K562 (cell line): ENCODE data around the gene TRAF3IP1. TPM values are rescaled to one million over a fixed set of nuclear protein-coding genes. Genes with fewer than 3 reads are reported as not detected.
"Not testable (repeated sequence)": the region's sequence is repeated elsewhere in the genome, so short reads cannot be mapped to it uniquely, and the experiment has no call there.

ENCODE experiments used
- ATAC-seq: fragments of 200-7000 bp; cut with Tn5 transposase; 3 replicates; pipeline ENCODE4 v1.9.1; 2020; ENCODE audit warnings: moderate library complexity
- BruUV-seq: library from RNA; stranded (reverse); fragments of 400-500 nt; replicated peaks from 2 replicates; lab custom pipeline; 2021; lab: Mats Ljungman, UMichigan
- CTCF ChIA-PET: fragments of 300-600 bp; formaldehyde crosslinking; extraction: SDS; loops from one replicate; lab custom pipeline; 2021; ENCODE audit warnings: low intra/inter-chr PET ratio; lab: Yijun Ruan, JAX
- POLR2A ChIA-PET: fragments of 300-600, 350-650 bp; sonication (Branson Sonifier 250); formaldehyde crosslinking; extraction: SDS; loops from one replicate; lab custom pipeline; 2021; ENCODE audit warnings: antibody characterized with exemption, inconsistent platforms; lab: Yijun Ruan, JAX
- DNase-seq, 4 experiments: peaks; one replicate each; pipeline versions ENCODE4 v3.0.0 to v3.0.0-alpha.2; 2011 to 2018; ENCODE audit warnings: low spot score in 3 of 4, mixed read lengths in 3 of 4; ENCODE audit errors: extremely low read depth in 1 of 4
- FAIRE-seq: peaks from 2 replicates; lab custom pipeline; 2011; peaks lifted over from hg19 to GRCh38; lab: Jason Lieb, UNC
- H2AFZ ChIP-seq: 2 replicates; pipeline ENCODE4 v1.6.0; 2011; ENCODE audit warnings: low read depth, low read length, control low read depth, inconsistent platforms
- H3K27ac ChIP-seq: fragments of 200-600 bp; 3 replicates; pipeline ENCODE4 v1.8.0; 2011; ENCODE audit warnings: low read depth, mild to moderate bottlenecking, control low read depth, inconsistent platforms, low read length, moderate library complexity, mixed read lengths; ENCODE audit errors: extremely low read depth
- H3K27me3 ChIP-seq, 2 experiments: fragments of 300-600 bp in 1 of 2; 2 replicates in 1 of 2; 3 replicates in 1 of 2; pipeline versions ENCODE4 v1.6.0 to v1.8.0; 2011; ENCODE audit warnings: inconsistent platforms in 2 of 2, low read length in 2 of 2, mild to moderate bottlenecking in 1 of 2, mixed read lengths in 1 of 2, moderate library complexity in 1 of 2; ENCODE audit not compliant: control insufficient read depth in 2 of 2, insufficient read depth in 2 of 2
- H3K36me3 ChIP-seq: fragments of 300-600 bp; 3 replicates; pipeline ENCODE4 v1.8.0; 2011; ENCODE audit warnings: mild to moderate bottlenecking, low read length, inconsistent platforms; ENCODE audit not compliant: control insufficient read depth, insufficient read depth
- H3K4me1 ChIP-seq, 2 experiments: fragments of 200-600 bp in 1 of 2; replicated peaks in 1 of 2; 2 replicates in 1 of 2; 3 replicates in 1 of 2; pipeline versions ENCODE4 v1.5.1 to v1.8.0; 2011; ENCODE audit warnings: inconsistent platforms in 2 of 2, low read length in 2 of 2, mild to moderate bottlenecking in 1 of 2, mixed read lengths in 1 of 2, moderate library complexity in 1 of 2; ENCODE audit not compliant: control insufficient read depth in 2 of 2, insufficient read depth in 2 of 2
- H3K4me2 ChIP-seq: 2 replicates; pipeline ENCODE4 v1.6.1; 2011; ENCODE audit warnings: low read length, control low read depth, inconsistent platforms, mixed read lengths; ENCODE audit not compliant: insufficient read depth
- H3K4me3 ChIP-seq: fragments of 200-600 bp; sonication (generic), shearing (Covaris generic); 2 replicates; pipeline ENCODE4 v1.5.1; 2016; ENCODE audit warnings: control low read depth, inconsistent platforms
- H3K79me2 ChIP-seq: fragments of 200-600 bp; 3 replicates; pipeline ENCODE4 v1.8.0; 2011; ENCODE audit warnings: low read length, inconsistent platforms; ENCODE audit not compliant: control insufficient read depth, insufficient read depth
- H3K9ac ChIP-seq, 2 experiments: 2 replicates each; pipeline versions ENCODE4 v1.6.0 to v1.6.1; 2011; ENCODE audit warnings: low read depth in 2 of 2, low read length in 2 of 2, control low read depth in 1 of 2, inconsistent platforms in 1 of 2, mild to moderate bottlenecking in 1 of 2, mixed read lengths in 1 of 2; ENCODE audit not compliant: insufficient read depth in 1 of 2
- H3K9me1 ChIP-seq: one replicate; pipeline ENCODE4 v1.6.0; 2011; ENCODE audit warnings: inconsistent platforms, mild to moderate bottlenecking, low read length, moderate library complexity; ENCODE audit not compliant: control insufficient read depth, insufficient read depth
- H3K9me3 ChIP-seq: replicated peaks from 2 replicates; pipeline ENCODE4 v1.5.1; 2011; ENCODE audit warnings: low read depth, low read length, inconsistent platforms; ENCODE audit not compliant: control insufficient read depth, insufficient read depth
- H4K20me1 ChIP-seq: replicated peaks from 2 replicates; pipeline ENCODE4 v1.6.1; 2011; ENCODE audit warnings: low read length, inconsistent platforms, mixed read lengths; ENCODE audit not compliant: control insufficient read depth, insufficient read depth
- BCOR ChIP-seq: fragments of 450-650 bp; IDR thresholded peaks from 2 replicates; pipeline ENCODE4 v1.6.1; 2016
- ELF1 ChIP-seq: fragments of 200-800 bp; sonication (Bioruptor generic); IDR thresholded peaks from 2 replicates; pipeline ENCODE4 v1.6.1; 2016; ENCODE audit warnings: missing genetic modification characterization, missing compliant biosample characterization
- ETV6 ChIP-seq, 3 experiments: fragments of 150-350 bp in 1 of 3; sonication (generic) in 1 of 3; formaldehyde crosslinking in 1 of 3; IDR thresholded peaks; 2 replicates each; pipeline versions ENCODE4 v1.6.1 to v1.8.0; 2014 to 2022; ENCODE audit warnings: borderline replicate concordance in 2 of 3, low read depth in 2 of 3, antibody characterized with exemption in 1 of 3, low read length in 1 of 3, mild to moderate bottlenecking in 1 of 3, missing genetic modification reagents in 1 of 3
- FOXP1 ChIP-seq: sonication (generic); formaldehyde crosslinking; IDR thresholded peaks from 2 replicates; pipeline ENCODE4 v1.8.0; 2022; ENCODE audit warnings: mild to moderate bottlenecking, missing genetic modification reagents
- HMG20A ChIP-seq: fragments of 450-650 bp; formaldehyde crosslinking; conservative IDR thresholded peaks from 2 replicates; pipeline ENCODE4 v1.4.0; 2020; ENCODE audit warnings: mild to moderate bottlenecking, mixed read lengths
- MCM3 ChIP-seq: fragments of 450-650 bp; IDR thresholded peaks from 2 replicates; pipeline ENCODE4 v1.6.1; 2016
- MXI1 ChIP-seq: IDR thresholded peaks from 2 replicates; pipeline ENCODE4 v1.6.1; 2011; ENCODE audit warnings: low read depth, mild to moderate bottlenecking, improper control_type of control experiment, low read length
- NONO ChIP-seq, 2 experiments: fragments of 200-400 bp in 1 of 2; fragments of 450-650 bp in 1 of 2; formaldehyde crosslinking in 1 of 2; IDR thresholded peaks; 2 replicates each; pipeline ENCODE4 v1.6.1; 2017; ENCODE audit warnings: low read depth in 2 of 2, mild to moderate bottlenecking in 2 of 2, moderate library complexity in 2 of 2, low read length in 1 of 2
- PHF21A ChIP-seq: fragments of 450-650 bp; IDR thresholded peaks from 2 replicates; pipeline ENCODE4 v1.6.1; 2017; ENCODE audit warnings: low read depth, borderline replicate concordance
- PHF8 ChIP-seq: fragments of 200-600 bp; sonication (generic); IDR thresholded peaks from 2 replicates; pipeline ENCODE4 v1.6.1; 2012; ENCODE audit warnings: mixed run types, mild to moderate bottlenecking, inconsistent platforms, low read length, moderate library complexity, borderline replicate concordance
- POLR3G ChIP-seq: IDR thresholded peaks from 2 replicates; pipeline ENCODE4 v1.6.1; 2011; ENCODE audit not compliant: insufficient read length, insufficient replicate concordance; ENCODE audit errors: extremely low read depth
- POU5F1 ChIP-seq: fragments of 150-350 bp; IDR thresholded peaks from 2 replicates; pipeline ENCODE4 v1.6.1; 2014; ENCODE audit warnings: borderline replicate concordance, low read length, low read depth, mild to moderate bottlenecking; ENCODE audit not compliant: partially characterized antibody
- PTTG1 ChIP-seq: fragments of 450-650 bp; IDR thresholded peaks from 2 replicates; pipeline ENCODE4 v1.6.1; 2016; ENCODE audit warnings: low read depth, mild to moderate bottlenecking, missing genetic modification characterization, missing compliant biosample characterization
- U2AF1 ChIP-seq: fragments of 200-400 bp; formaldehyde crosslinking; optimal IDR thresholded peaks from 2 replicates; pipeline ENCODE3; 2017; ENCODE audit warnings: mild to moderate bottlenecking, low read depth, low read length, moderate library complexity
- ZNF133 ChIP-seq: fragments of 250-450 bp; sonication (Bioruptor Pico); IDR thresholded peaks from 2 replicates; pipeline ENCODE4 v1.4.0; 2020; ENCODE audit warnings: mild to moderate bottlenecking
- ZNF146 ChIP-seq: IDR thresholded peaks from one replicate; pipeline ENCODE4 v1.6.1; 2018; ENCODE audit warnings: missing compliant biosample characterization; ENCODE audit not compliant: unreplicated experiment
- ZNF24 ChIP-seq: fragments of 450-650 bp; IDR thresholded peaks from 2 replicates; pipeline ENCODE4 v1.6.1; 2016
- ZNF263 ChIP-seq: sonication (generic); formaldehyde crosslinking; IDR thresholded peaks from 2 replicates; pipeline ENCODE4 v1.8.0; 2022; ENCODE audit warnings: mild to moderate bottlenecking, missing genetic modification reagents, borderline replicate concordance
- ZNF668 ChIP-seq: fragments of 250-450 bp; sonication (Bioruptor Pico); IDR thresholded peaks from 2 replicates; pipeline ENCODE4 v1.8.0; 2022; ENCODE audit warnings: mild to moderate bottlenecking, inconsistent platforms
- WGBS: fragments of 100-300 bp; shearing (Covaris generic); methylation state at CpG from one replicate; pipeline ENCODE4 v1.1.6; 2016; ENCODE audit warnings: low coverage, mixed read lengths; ENCODE audit not compliant: insufficient coverage; ENCODE audit errors: missing lambda C conversion rate; 5-methylcytosine and 5-hydroxymethylcytosine counted together
- in situ Hi-C: fragments of 300-500 bp; cut with MboI; formaldehyde crosslinking; loops from 4 replicates; pipeline ENCODE4 v1.15.0; 2018; ENCODE audit warnings: inconsistent platforms, mixed read lengths
- intact Hi-C: fragments of 100-400 bp; cut with micrococcal nuclease; formaldehyde crosslinking; loops from 2 replicates; pipeline ENCODE4 v1.14.2; 2022
- polyA plus RNA-seq, 8 experiments: library from polyadenylated mRNA; depleted of rRNA in 4 of 8; stranded (reverse) in 5 of 8; unstranded in 3 of 8; fragments of >200 nt; fragmentation: Nextera tagmentation in 2 of 8; fragmentation: Illumina TruSeq in 1 of 8; extraction: Ambion mirVana in 2 of 8; extraction: Trizol in 1 of 8; gene quantifications; 2 replicates each; pipeline versions ENCODE4 v1.2.1 to v1.2.3, GENCODE V29; 2011 to 2014; ENCODE audit warnings: inconsistent platforms in 1 of 8, missing spikeins in 1 of 8
- total RNA-seq, 7 experiments: library from RNA; depleted of rRNA in 6 of 7; stranded (reverse); fragments of >200 nt in 6 of 7; fragmentation: Illumina TruSeq in 2 of 7; extraction: Trizol in 2 of 7; gene quantifications; 2 replicates each; pipeline versions ENCODE4 v1.2.1 to v1.2.3, GENCODE V29; 2011 to 2021; ENCODE audit warnings: low replicate concordance in 1 of 7

TRAF3IP1 gene
- total and polyA plus RNA-seq, 9 of the 15 experiments (the other 6 are each of a cell fraction or from before 2014, with no cell fraction given) = 1.3 to 7.4 (median 3.4) TPM

DNA sequence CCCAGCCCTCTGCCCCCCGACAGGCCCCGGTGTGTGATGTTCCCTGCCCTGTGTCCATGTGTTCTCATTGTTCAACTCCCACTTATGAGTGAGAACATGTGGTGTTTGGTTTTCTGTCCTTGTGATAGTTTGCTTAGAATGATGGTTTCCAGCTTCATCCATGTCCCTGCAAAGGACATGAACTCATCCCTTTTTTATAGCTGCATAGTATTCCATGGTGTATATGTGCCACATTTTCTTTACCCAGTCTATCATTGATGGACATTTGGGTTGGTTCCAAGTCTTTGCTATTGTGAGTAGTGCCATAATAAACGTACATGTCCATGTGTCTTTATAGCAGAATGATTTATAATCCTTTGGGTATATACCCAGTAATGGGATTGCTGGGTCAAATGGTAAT is 52.0 kb downstream of the TRAF3IP1 start:
- H3K27ac ChIP-seq, H3K9ac ChIP-seq, H3K79me2 ChIP-seq, DNase-seq, H3K9me1 ChIP-seq, POLR2A ChIA-PET, H4K20me1 ChIP-seq, H3K36me3 ChIP-seq, H3K4me1 ChIP-seq, ATAC-seq, BruUV-seq, CTCF ChIA-PET, H3K27me3 ChIP-seq, H3K9me3 ChIP-seq, H2AFZ ChIP-seq, FAIRE-seq, H3K4me3 ChIP-seq, H3K4me2 ChIP-seq: not testable (repeated sequence)
- TF ChIP-seq ZNF146 = peak; percentile 63
- TF ChIP-seq BCOR = peak; percentile 47; the same call in 1 of the 2 replicates
- intact Hi-C loops = loop anchor here (5.0 kb wide), 1 partner anchor 415 kb away; no protein-coding TSS in a partner anchor
- in situ Hi-C loops = loop anchor here (25.0 kb wide), 1 partner anchor 415 kb away; no protein-coding TSS in a partner anchor
- 46% methylated on average over 2 of the region's 3 CpGs for WGBS

DNA sequence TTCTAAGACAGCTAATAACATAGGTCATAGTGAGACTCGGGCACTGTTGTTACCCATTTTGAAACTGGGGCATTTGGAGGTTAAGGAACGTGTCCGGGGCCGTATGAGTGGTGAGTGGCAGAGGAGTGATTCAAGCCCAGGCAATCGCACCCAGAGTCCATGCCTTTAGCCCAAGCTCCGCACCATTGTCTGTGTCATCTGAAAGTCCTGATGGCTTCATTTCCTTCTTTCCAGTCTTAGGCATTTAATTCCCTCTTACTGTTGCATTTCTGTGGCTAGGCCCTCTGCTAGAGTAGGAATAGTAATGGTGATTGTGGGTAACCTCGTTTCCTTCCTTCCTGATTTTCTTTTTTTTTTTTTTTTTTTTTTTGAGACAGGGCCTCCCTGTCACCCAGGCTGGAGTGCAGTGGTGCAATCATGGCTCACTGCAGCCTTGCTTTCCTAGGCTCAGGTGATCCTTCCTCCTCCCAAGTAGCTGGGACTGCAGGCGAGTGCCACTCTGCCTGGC is 56.6 kb downstream of the TRAF3IP1 start:
- DNase-seq = no peak
- Histone ChIP-seq H3K27me3 (no peaks in the 10 kb centered on the region), H3K9me3 (no peaks in the 10 kb centered on the region), H3K79me2 (no peaks in the 10 kb centered on the region), H3K9ac (no peak overlapping the region), H3K4me2 (no peak overlapping the region), H3K9me1 (no peaks in the 10 kb centered on the region), H3K4me1 (peaks cover 6 to 9% of the 10 kb centered on the region in 2 experiments; a peak in 4 of 5 replicates), H4K20me1 (no peaks in the 10 kb centered on the region), H3K4me3 (no peak overlapping the region), H3K36me3 (no peaks in the 10 kb centered on the region), H3K27ac (no peak overlapping the region), H2AFZ (no peak overlapping the region)
- in situ Hi-C loops = no loop called here
- 98% methylated on average over 7 of the region's 8 CpGs for WGBS
- no peak for ATAC-seq
- no peak for FAIRE-seq
- ChIA-PET CTCF (no interaction called here), POLR2A (no interaction called here)
- intact Hi-C loops = no loop called here
- no TSS peak for BruUV-seq
- no peak for TF ChIP-seq ZNF668 (CRISPR knock-in tag)
- TF ChIP-seq ETV6 (IDR thresholded peaks at IDR 0.05; ENCODE audit: borderline replicate concordance in 1 of 2, low read depth in 2 of 2, low read length in 1 of 2) = no peak
- no peak for TF ChIP-seq ETV6 (CRISPR knock-in tag; IDR thresholded peaks at IDR 0.05; ENCODE audit: borderline replicate concordance)
- no peak for TF ChIP-seq ZNF133 (CRISPR knock-in tag)
- no peak for TF ChIP-seq MXI1
- no peak for TF ChIP-seq PTTG1 (tag)
- no peak for TF ChIP-seq POU5F1
- no peak for TF ChIP-seq ZNF263 (CRISPR knock-in tag)
- TF ChIP-seq MCM3 = no peak
- TF ChIP-seq NONO (IDR thresholded peaks at IDR 0.05; ENCODE audit: low read depth in 2 of 2, low read length in 1 of 2) = no peak
- no peak for TF ChIP-seq HMG20A (CRISPR knock-in tag)
- TF ChIP-seq PHF21A = no peak
- no peak for TF ChIP-seq ZNF24
- TF ChIP-seq FOXP1 (CRISPR knock-in tag) = no peak
- TF ChIP-seq U2AF1 = no peak
- TF ChIP-seq ELF1 (tag) = no peak
- no peak for TF ChIP-seq PHF8
- no peak for TF ChIP-seq POLR3G
